Neural cell (in vitro differentiated cells): ENCODE results near the gene SMARCD1. TPM values are rescaled to one million over a fixed set of nuclear protein-coding genes. Genes with fewer than 3 reads are reported as not detected.

ENCODE experiments used
- H2AFZ ChIP-seq: fragments of 200-600, 300-800 bp; sonication (generic), shearing (Covaris generic); 2 replicates; pipeline ENCODE4 v1.6.0; 2014; ENCODE audit warnings: low read depth, mild to moderate bottlenecking, antibody characterized with exemption, low read length, moderate library complexity
- H3F3A ChIP-seq: fragments of 200-600 bp; shearing (Covaris generic); 2 replicates; pipeline ENCODE4 v1.6.1; 2016; ENCODE audit warnings: mild to moderate bottlenecking, moderate library complexity, mixed read lengths, antibody characterized with exemption, low read length; ENCODE audit not compliant: insufficient read depth, poor library complexity, severe bottlenecking
- H3K27ac ChIP-seq: fragments of 200-600, 300-800 bp; sonication (generic), shearing (Covaris generic); 2 replicates; pipeline ENCODE4 v1.5.1; 2014; ENCODE audit warnings: mild to moderate bottlenecking, low read length, moderate library complexity
- H3K27me3 ChIP-seq: fragments of 300-800, 200-600 bp; sonication (generic), shearing (Covaris generic); 2 replicates; pipeline ENCODE4 v1.6.0; 2014; ENCODE audit warnings: mild to moderate bottlenecking, low read depth, low read length, moderate library complexity; ENCODE audit not compliant: insufficient read depth
- H3K36me3 ChIP-seq: fragments of 300-800, 200-600 bp; sonication (generic), shearing (Covaris generic); 2 replicates; pipeline ENCODE4 v1.5.1; 2014; ENCODE audit warnings: mild to moderate bottlenecking, antibody characterized with exemption, low read length, moderate library complexity; ENCODE audit not compliant: insufficient read depth
- H3K4me2 ChIP-seq: fragments of 300-800, 200-600 bp; sonication (generic), shearing (Covaris generic); 2 replicates; pipeline ENCODE4 v1.6.0; 2014; ENCODE audit warnings: mild to moderate bottlenecking, low read length
- H3K4me3 ChIP-seq: fragments of 300-800, 200-600 bp; sonication (generic), shearing (Covaris generic); 2 replicates; pipeline ENCODE4 v1.5.1; 2014; ENCODE audit warnings: mild to moderate bottlenecking, low read length, moderate library complexity
- H3K79me2 ChIP-seq: fragments of 200-600 bp; shearing (Covaris generic); replicated peaks from 2 replicates; pipeline ENCODE4 v1.6.0; 2014; ENCODE audit warnings: mild to moderate bottlenecking, low read length, moderate library complexity; ENCODE audit not compliant: insufficient read depth
- H3K9ac ChIP-seq: fragments of 300-800, 200-600 bp; sonication (generic), shearing (Covaris generic); 2 replicates; pipeline ENCODE4 v1.6.1; 2016; ENCODE audit warnings: mild to moderate bottlenecking, low read length, mixed read lengths
- H3K9me2 ChIP-seq: fragments of 200-600 bp; shearing (Covaris generic); 2 replicates; pipeline ENCODE4 v1.6.1; 2016; ENCODE audit warnings: mild to moderate bottlenecking, low read length, mixed read lengths; ENCODE audit not compliant: insufficient read depth
- H3K9me3 ChIP-seq: fragments of 200-600, 300-800 bp; sonication (generic), shearing (Covaris generic); 2 replicates; pipeline ENCODE4 v1.6.1; 2016; ENCODE audit warnings: mild to moderate bottlenecking, mixed run types, low read length, moderate library complexity, mixed read lengths
- H4K20me1 ChIP-seq: fragments of 200-600 bp; shearing (Covaris generic); 2 replicates; pipeline ENCODE4 v1.6.1; 2016; ENCODE audit warnings: mild to moderate bottlenecking, mixed run types; ENCODE audit not compliant: insufficient read depth
- CTCF ChIP-seq: fragments of 450-650 bp; IDR thresholded peaks from 2 replicates; pipeline ENCODE4 v1.5.1; 2014; ENCODE audit warnings: antibody characterized with exemption, mild to moderate bottlenecking, moderate library complexity; ENCODE audit not compliant: poor library complexity, severe bottlenecking
- EP300 ChIP-seq: fragments of 450-650 bp; conservative IDR thresholded peaks from 2 replicates; pipeline ENCODE4 v1.6.1; 2014; ENCODE audit warnings: antibody characterized with exemption, mild to moderate bottlenecking, moderate library complexity; ENCODE audit not compliant: poor library complexity, severe bottlenecking
- EZH2 ChIP-seq: fragments of 200-600, 300-800 bp; shearing (Covaris generic), sonication (generic); IDR thresholded peaks from 2 replicates; pipeline ENCODE4 v1.6.1; 2014; ENCODE audit warnings: antibody characterized with exemption, low read length, borderline replicate concordance, mild to moderate bottlenecking; ENCODE audit not compliant: insufficient read depth, poor library complexity, severe bottlenecking
- MXI1 ChIP-seq: fragments of 450-650 bp; conservative IDR thresholded peaks from 2 replicates; pipeline ENCODE4 v1.6.1; 2014; ENCODE audit warnings: antibody characterized with exemption, mild to moderate bottlenecking; ENCODE audit not compliant: poor library complexity, severe bottlenecking
- POLR2AphosphoS5 ChIP-seq: IDR thresholded peaks from 2 replicates; pipeline ENCODE4 v1.6.1; 2012
- RAD21 ChIP-seq: fragments of 450-650 bp; conservative IDR thresholded peaks from 2 replicates; pipeline ENCODE4 v1.6.1; 2014; ENCODE audit warnings: antibody characterized with exemption, mild to moderate bottlenecking, moderate library complexity
- REST ChIP-seq: IDR thresholded peaks from 2 replicates; pipeline ENCODE4 v1.6.1; 2012; ENCODE audit warnings: borderline replicate concordance
- SMC3 ChIP-seq: fragments of 450-650 bp; conservative IDR thresholded peaks from 2 replicates; pipeline ENCODE4 v1.6.1; 2014; ENCODE audit warnings: antibody characterized with exemption, mild to moderate bottlenecking, moderate library complexity; ENCODE audit not compliant: poor library complexity
- TAF1 ChIP-seq: IDR thresholded peaks from 2 replicates; pipeline ENCODE4 v1.6.1; 2012; ENCODE audit warnings: low read depth
- polyA plus RNA-seq: library from polyadenylated mRNA; depleted of rRNA; stranded (reverse); fragments of >200 nt; gene quantifications from 2 replicates; pipeline ENCODE4 v1.2.3, GENCODE V29; 2014

SMARCD1 gene
- polyA plus RNA-seq, 1 donor from 2014 or later, result 90.9 TPM

GRCh38 chr12:50123203-50123602 lies 38.1 kb downstream of the SMARCD1 start:
- Histone ChIP-seq H3K4me3 (no peak overlapping the region), H3K9me2 (no peaks in the 10 kb centered on the region), H3K36me3 (no peaks in the 10 kb centered on the region), H2AFZ (no peak overlapping the region), H3F3A (no peaks in the 10 kb centered on the region), H4K20me1 (no peaks in the 10 kb centered on the region), H3K79me2 (no peaks in the 10 kb centered on the region), H3K9me3 (no peaks in the 10 kb centered on the region), H3K27me3 (no peaks in the 10 kb centered on the region), H3K27ac (no peak overlapping the region), H3K9ac (no peak overlapping the region), H3K4me2 (no peak overlapping the region)
- no peak for TF ChIP-seq CTCF
- no peak for TF ChIP-seq REST
- TF ChIP-seq EZH2, result no peak
- no peak for TF ChIP-seq SMC3
- TF ChIP-seq EP300, result no peak
- TF ChIP-seq POLR2AphosphoS5, result no peak
- no peak for TF ChIP-seq RAD21
- TF ChIP-seq MXI1, result no peak
- TF ChIP-seq TAF1, result no peak

GRCh38 chr12:50127546-50127945 lies 42.4 kb downstream of the SMARCD1 start:
- Histone ChIP-seq H3K9ac (no peak overlapping the region), H3K27me3 (no peaks in the 10 kb centered on the region), H3K4me2 (no peak overlapping the region), H3K79me2 (no peaks in the 10 kb centered on the region), H3K36me3 (no peaks in the 10 kb centered on the region), H3F3A (no peaks in the 10 kb centered on the region), H4K20me1 (no peaks in the 10 kb centered on the region), H3K27ac (no peak overlapping the region), H2AFZ (no peak overlapping the region), H3K9me3 (no peaks in the 10 kb centered on the region), H3K4me3 (no peak overlapping the region), H3K9me2 (no peaks in the 10 kb centered on the region)
- no peak for TF ChIP-seq EP300

GRCh38 chr12:50129290-50129689 lies 44.1 kb downstream of the SMARCD1 start:
- no peaks in the 10 kb centered on the region for H3F3A ChIP-seq
- no peaks in the 10 kb centered on the region for H3K27me3 ChIP-seq
- no peak overlapping the region for H3K9ac ChIP-seq
- peaks cover 5% of the 10 kb centered on the region for H3K36me3 ChIP-seq
- H2AFZ ChIP-seq, result no peak overlapping the region
- no peak overlapping the region for H3K4me2 ChIP-seq
- no peaks in the 10 kb centered on the region for H3K9me2 ChIP-seq
- no peaks in the 10 kb centered on the region for H3K9me3 ChIP-seq
- no peak overlapping the region for H3K27ac ChIP-seq
- no peak for TF ChIP-seq TAF1
- TF ChIP-seq EP300, result no peak
- no peak for TF ChIP-seq POLR2AphosphoS5
- TF ChIP-seq MXI1, result no peak
- no peak for TF ChIP-seq SMC3
- TF ChIP-seq CTCF, result no peak
- no peaks in the 10 kb centered on the region for H4K20me1 ChIP-seq
- no peaks in the 10 kb centered on the region for H3K79me2 ChIP-seq
- H3K4me3 ChIP-seq, result no peak overlapping the region
